RWPE1 (cell line): ENCODE results near the gene SPATA7.
A peak's percentile ranks its signal among the peaks of the same experiment; 100 is the strongest.

Experiments
- CTCF ChIA-PET: fragments of 350-600 bp; sonication (Branson Sonifier 250); formaldehyde crosslinking; extraction: SDS; loops from one replicate; lab custom pipeline; 2021; lab: Yijun Ruan, JAX
- POLR2A ChIA-PET: fragments of 400-600 bp; formaldehyde crosslinking; extraction: SDS; loops from one replicate; lab custom pipeline; 2020; ENCODE audit warnings: antibody characterized with exemption; ENCODE audit not compliant: low non-redundant PET; lab: Yijun Ruan, JAX
- DNase-seq: peaks from one replicate; pipeline ENCODE4 v3.0.0; 2012; ENCODE audit warnings: low spot score
- H3K27ac ChIP-seq: fragments of 450-650 bp; 2 replicates; pipeline ENCODE4 v1.5.1; 2017
- TF ChIP-seq, protein P1 (sequence below): fragments of 450-650 bp; conservative IDR thresholded peaks from 2 replicates; pipeline ENCODE4 v1.5.1; 2017; ENCODE audit warnings: low read depth, mild to moderate bottlenecking

Gene SPATA7

DNA sequence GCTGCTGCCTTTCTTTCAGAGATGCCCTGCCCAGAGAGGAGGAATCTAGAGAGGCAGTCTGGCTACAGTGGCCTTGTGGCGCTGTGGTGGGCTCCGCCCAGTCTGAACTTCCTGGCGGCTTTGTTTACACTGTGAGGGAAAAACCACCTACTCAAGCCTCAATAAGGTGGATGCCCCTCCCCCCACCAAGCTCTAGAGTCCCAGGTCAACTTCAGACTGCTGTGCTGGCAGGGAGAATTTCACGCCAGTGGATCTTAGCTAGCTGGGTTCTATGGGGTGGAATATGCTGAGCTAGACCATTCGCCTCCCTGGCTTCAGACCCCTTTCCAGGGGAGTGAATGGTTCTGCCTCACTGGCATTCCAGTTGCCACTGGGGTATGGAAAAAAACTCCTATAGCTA, 25.6 kb downstream of the SPATA7 start:
- H3K27ac ChIP-seq = no peak overlapping the region
- no peak for DNase-seq
- TF ChIP-seq, protein P1, sequence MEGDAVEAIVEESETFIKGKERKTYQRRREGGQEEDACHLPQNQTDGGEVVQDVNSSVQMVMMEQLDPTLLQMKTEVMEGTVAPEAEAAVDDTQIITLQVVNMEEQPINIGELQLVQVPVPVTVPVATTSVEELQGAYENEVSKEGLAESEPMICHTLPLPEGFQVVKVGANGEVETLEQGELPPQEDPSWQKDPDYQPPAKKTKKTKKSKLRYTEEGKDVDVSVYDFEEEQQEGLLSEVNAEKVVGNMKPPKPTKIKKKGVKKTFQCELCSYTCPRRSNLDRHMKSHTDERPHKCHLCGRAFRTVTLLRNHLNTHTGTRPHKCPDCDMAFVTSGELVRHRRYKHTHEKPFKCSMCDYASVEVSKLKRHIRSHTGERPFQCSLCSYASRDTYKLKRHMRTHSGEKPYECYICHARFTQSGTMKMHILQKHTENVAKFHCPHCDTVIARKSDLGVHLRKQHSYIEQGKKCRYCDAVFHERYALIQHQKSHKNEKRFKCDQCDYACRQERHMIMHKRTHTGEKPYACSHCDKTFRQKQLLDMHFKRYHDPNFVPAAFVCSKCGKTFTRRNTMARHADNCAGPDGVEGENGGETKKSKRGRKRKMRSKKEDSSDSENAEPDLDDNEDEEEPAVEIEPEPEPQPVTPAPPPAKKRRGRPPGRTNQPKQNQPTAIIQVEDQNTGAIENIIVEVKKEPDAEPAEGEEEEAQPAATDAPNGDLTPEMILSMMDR = no peak
- POLR2A ChIA-PET = no interaction called here
- CTCF ChIA-PET = interaction anchor here (0.6 kb wide), 1 partner anchor 400 kb away, joined by 3 read pairs; no protein-coding TSS in a partner anchor

DNA sequence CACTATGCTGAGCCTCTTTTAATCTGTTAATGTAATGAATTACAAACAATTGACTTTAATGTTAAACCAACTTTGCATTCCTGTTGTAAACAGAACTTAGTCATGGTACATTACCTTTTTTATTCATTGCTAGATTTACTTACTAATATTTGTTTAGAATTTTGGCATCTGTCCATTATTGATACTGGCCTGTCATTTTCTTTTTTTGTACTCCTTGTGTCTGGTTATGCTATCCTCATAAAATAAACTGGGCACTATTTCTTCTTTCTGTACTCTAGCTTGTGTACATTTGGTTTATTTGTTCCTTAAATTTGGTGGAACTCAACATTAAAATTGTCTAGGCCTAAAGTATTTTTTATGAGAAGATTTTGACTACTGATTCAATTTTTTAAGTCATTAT, 32.1 kb downstream of the SPATA7 start:
- TF ChIP-seq, protein P1 = no peak
- DNase-seq = no peak
- POLR2A ChIA-PET = no interaction called here
- H3K27ac ChIP-seq = no peak overlapping the region
- CTCF ChIA-PET = no interaction called here

- TF ChIP-seq, protein P1 = no peak
Measured at GRCh38 chr14:88420187-88420586, 34.7 kb downstream of the SPATA7 start.

DNA sequence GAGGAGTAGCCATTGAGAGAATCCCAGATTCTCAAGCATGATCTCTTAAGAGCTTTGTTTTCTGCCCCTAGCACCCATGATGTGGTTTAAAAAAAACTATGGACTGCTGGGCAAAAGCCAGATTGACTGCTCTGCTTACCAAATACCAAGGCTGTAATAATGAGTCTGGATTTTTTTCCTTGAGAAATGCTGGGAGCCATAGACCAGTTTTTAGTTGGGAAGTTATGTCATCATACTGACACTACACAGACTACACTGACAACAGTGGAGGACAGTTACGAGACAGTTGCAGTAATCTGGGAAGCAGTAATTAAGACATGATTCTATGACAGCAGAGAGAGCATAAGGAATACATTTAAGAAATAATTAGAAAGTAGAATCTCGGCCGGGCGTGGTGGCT, 35.8 kb downstream of the SPATA7 start:
- DNase-seq = no peak
- no peak overlapping the region for H3K27ac ChIP-seq
- POLR2A ChIA-PET = no interaction called here
- CTCF ChIA-PET = no interaction called here
- TF ChIP-seq, protein P1 = no peak

More at GRCh38 chr14:88420187-88420586, 34.7 kb downstream of the SPATA7 start:
- ChIA-PET CTCF (no interaction called here), POLR2A (no interaction called here)
- DNase-seq = no peak
- H3K27ac ChIP-seq = no peak overlapping the region

DNA sequence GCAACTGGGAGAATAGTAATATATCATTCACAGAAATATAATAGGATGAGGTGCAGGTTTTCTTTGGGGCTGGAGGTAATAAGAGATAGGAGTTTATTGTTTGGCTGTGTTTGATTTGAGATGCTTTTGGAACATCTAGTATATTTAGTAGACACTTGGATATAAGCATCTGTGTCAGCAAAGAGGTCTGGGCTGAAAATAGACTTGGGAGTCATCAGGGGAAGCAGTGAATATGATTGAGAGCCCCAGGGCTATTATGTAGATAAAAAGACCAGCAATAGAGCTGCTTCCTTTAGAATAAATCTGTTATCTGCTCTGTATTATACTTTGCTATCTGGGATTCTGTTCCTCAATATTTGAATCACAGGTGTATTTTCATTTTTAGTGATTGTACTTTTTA, 36.6 kb downstream of the SPATA7 start:
- H3K27ac ChIP-seq = no peak overlapping the region
- ChIA-PET CTCF (no interaction called here), POLR2A (no interaction called here)
- TF ChIP-seq, protein P1 = no peak
- DNase-seq = no peak

DNA sequence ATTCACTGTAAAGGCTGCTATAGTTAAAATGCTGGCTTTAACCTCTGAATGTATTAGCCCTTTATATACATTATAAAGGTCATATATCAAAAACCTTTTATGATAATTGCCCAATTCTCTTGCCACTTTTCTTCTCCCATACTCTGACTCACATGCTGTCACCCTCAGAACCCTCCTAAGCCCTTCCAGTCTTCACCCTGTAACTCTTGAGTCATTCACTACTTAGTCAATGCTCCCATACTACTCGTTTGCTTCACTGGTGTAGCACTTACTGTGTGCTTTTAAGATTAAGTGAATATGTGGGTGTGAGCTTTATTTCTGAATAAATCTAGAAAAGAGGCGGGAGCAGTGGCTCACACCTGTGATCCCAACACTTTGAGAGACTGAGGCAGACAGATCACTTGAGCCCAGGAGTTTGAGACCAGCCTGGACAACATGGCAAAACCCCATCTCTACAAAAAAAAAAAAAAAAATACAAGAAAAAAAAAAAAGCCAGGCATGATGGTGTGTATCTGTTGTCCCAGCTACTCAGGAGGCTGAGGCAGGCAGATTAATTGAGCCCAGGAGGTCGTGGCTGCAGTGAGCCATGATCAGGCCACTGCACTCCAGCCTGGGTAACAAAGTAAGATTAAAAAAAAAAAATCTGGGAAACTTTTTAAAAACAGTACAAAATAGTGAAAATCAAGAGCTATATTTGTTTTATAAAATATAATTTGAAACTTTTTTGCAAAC, 37.6 kb downstream of the SPATA7 start:
- ChIA-PET POLR2A (no interaction called here), CTCF (interaction anchor here (0.6 kb wide), 1 partner anchor 17 kb away, joined by 3 read pairs; no protein-coding TSS in a partner anchor)
- TF ChIP-seq, protein P1 = no peak
- DNase-seq = peak; percentile 56
- no peak overlapping the region for H3K27ac ChIP-seq
